GM23338 (cell line): ENCODE measurements around the gene FLYWCH1. TPM values are rescaled to one million over a fixed set of nuclear protein-coding genes. Genes with fewer than 3 reads are reported as not detected.

Experiments used
- ATAC-seq: fragments of 200-7000 bp; cut with Tn5 transposase; 3 replicates; pipeline ENCODE4 v1.9.1; 2020
- DNase-seq: peaks from one replicate; pipeline ENCODE4 v3.0.0-alpha.2; 2015; ENCODE audit warnings: low spot score
- H2AFZ ChIP-seq: fragments of 200-600 bp; sonication (generic); 2 replicates; pipeline ENCODE4 v1.8.0; 2016; ENCODE audit warnings: antibody characterized with exemption, mild to moderate bottlenecking, moderate library complexity
- H3F3A ChIP-seq: fragments of 200-600 bp; sonication (generic); replicated peaks from 2 replicates; pipeline ENCODE4 v1.8.0; 2017; ENCODE audit warnings: antibody characterized with exemption, mixed run types, low read depth
- H3K27ac ChIP-seq: fragments of 200-600 bp; sonication (generic); 2 replicates; pipeline ENCODE4 v1.6.1; 2016; ENCODE audit warnings: low read depth
- H3K27me3 ChIP-seq: fragments of 200-600 bp; sonication (generic); 2 replicates; pipeline ENCODE4 v1.8.0; 2016; ENCODE audit warnings: mild to moderate bottlenecking, mixed run types, moderate library complexity; ENCODE audit not compliant: insufficient read depth
- H3K36me3 ChIP-seq: fragments of 200-600 bp; sonication (generic); 2 replicates; pipeline ENCODE4 v1.8.0; 2016; ENCODE audit warnings: mild to moderate bottlenecking; ENCODE audit not compliant: insufficient read depth
- H3K4me1 ChIP-seq: fragments of 200-600 bp; sonication (generic); 2 replicates; pipeline ENCODE4 v1.8.0; 2016; ENCODE audit warnings: mild to moderate bottlenecking, moderate library complexity; ENCODE audit not compliant: insufficient read depth
- H3K4me2 ChIP-seq: fragments of 200-600 bp; sonication (generic); 2 replicates; pipeline ENCODE4 v1.7.1; 2017; ENCODE audit warnings: mixed run types
- H3K4me3 ChIP-seq: fragments of 200-600 bp; sonication (generic); 2 replicates; pipeline ENCODE4 v1.6.1; 2016; ENCODE audit warnings: mixed run types
- H3K79me2 ChIP-seq: fragments of 200-600 bp; sonication (generic); replicated peaks from 2 replicates; pipeline ENCODE4 v1.8.0; 2017; ENCODE audit warnings: mild to moderate bottlenecking; ENCODE audit not compliant: insufficient read depth
- H3K9me2 ChIP-seq: fragments of 200-600 bp; sonication (generic); 2 replicates; pipeline ENCODE4 v1.8.0; 2017; ENCODE audit not compliant: insufficient read depth
- H4K20me1 ChIP-seq: fragments of 200-600 bp; sonication (generic); replicated peaks from 2 replicates; pipeline ENCODE4 v1.8.0; 2017; ENCODE audit warnings: mild to moderate bottlenecking; ENCODE audit not compliant: insufficient read depth
- H3K27ac Mint-ChIP-seq: 2 replicates; pipeline ENCODE4 v1.8.0; 2020; ENCODE audit warnings: inconsistent platforms, mild to moderate bottlenecking, moderate library complexity, mixed read lengths
- H3K27me3 Mint-ChIP-seq: 3 replicates; pipeline ENCODE4 v1.8.0; 2022; ENCODE audit warnings: low read depth, mild to moderate bottlenecking, moderate library complexity, mixed read lengths, inconsistent platforms; ENCODE audit not compliant: insufficient read depth, poor library complexity
- H3K36me3 Mint-ChIP-seq: 3 replicates; pipeline ENCODE4 v1.8.0; 2021; ENCODE audit warnings: low read depth, mild to moderate bottlenecking, inconsistent platforms, moderate library complexity, mixed read lengths
- H3K4me1 Mint-ChIP-seq: 3 replicates; pipeline ENCODE4 v1.8.0; 2020; ENCODE audit warnings: mild to moderate bottlenecking, inconsistent platforms, mixed read lengths
- H3K4me3 Mint-ChIP-seq: 3 replicates; pipeline ENCODE4 v1.8.0; 2021; ENCODE audit warnings: moderate library complexity, mild to moderate bottlenecking, inconsistent platforms, mixed read lengths
- H3K9me3 Mint-ChIP-seq: 3 replicates; pipeline ENCODE4 v1.8.0; 2020; ENCODE audit warnings: moderate library complexity, mild to moderate bottlenecking, inconsistent platforms, mixed read lengths
- CREB1 ChIP-seq: fragments of 250-450 bp; sonication (Bioruptor Pico); IDR thresholded peaks from 2 replicates; pipeline ENCODE4 v1.5.0; 2020; ENCODE audit warnings: low read depth, mild to moderate bottlenecking, moderate library complexity
- EZH2 ChIP-seq: fragments of 200-600 bp; sonication (generic); IDR thresholded peaks from one replicate; pipeline ENCODE4 v1.8.0; 2017; ENCODE audit warnings: antibody characterized with exemption, mild to moderate bottlenecking, low read depth; ENCODE audit not compliant: unreplicated experiment
- EZH2phosphoT487 ChIP-seq: fragments of 200-600 bp; sonication (generic); IDR thresholded peaks from one replicate; pipeline ENCODE4 v1.8.1; 2018; ENCODE audit warnings: antibody characterized with exemption; ENCODE audit not compliant: unreplicated experiment
- JUNB ChIP-seq: IDR thresholded peaks from one replicate; pipeline ENCODE4 v1.6.1; 2016; ENCODE audit warnings: antibody characterized with exemption; ENCODE audit not compliant: unreplicated experiment
- NANOG ChIP-seq: IDR thresholded peaks from 2 replicates; pipeline ENCODE4 v1.6.1; 2016; ENCODE audit warnings: antibody characterized with exemption, borderline replicate concordance
- POLR2AphosphoS5 ChIP-seq: IDR thresholded peaks from 2 replicates; pipeline ENCODE4 v1.6.1; 2016; ENCODE audit warnings: antibody characterized with exemption, low read depth
- STAT1 ChIP-seq: IDR thresholded peaks from one replicate; pipeline ENCODE4 v1.6.1; 2016; ENCODE audit warnings: antibody characterized with exemption; ENCODE audit not compliant: unreplicated experiment
- ZNF114 ChIP-seq: fragments of 250-450 bp; sonication (Bioruptor Pico); IDR thresholded peaks from 2 replicates; pipeline ENCODE4 v1.5.0; 2020; ENCODE audit warnings: mild to moderate bottlenecking, moderate library complexity
- ZNF331 ChIP-seq: fragments of 250-450 bp; sonication (Bioruptor Pico); IDR thresholded peaks from 2 replicates; pipeline ENCODE4 v1.5.0; 2020; ENCODE audit warnings: low read depth, mild to moderate bottlenecking, moderate library complexity
- polyA plus RNA-seq: library from polyadenylated mRNA; unstranded; fragments of >200 nt; fragmentation: Nextera tagmentation; extraction: Ambion mirVana; gene quantifications from 2 replicates; pipeline ENCODE4 v1.2.1, GENCODE V29; 2016
- total RNA-seq: library from RNA; depleted of rRNA; stranded (reverse); fragments of >200 nt; shearing (Covaris generic); gene quantifications from 2 replicates; pipeline ENCODE4 v1.2.3, GENCODE V29; 2014
- TF ChIP-seq, protein P1 (sequence below): IDR thresholded peaks from one replicate; pipeline ENCODE4 v1.6.1; 2018; ENCODE audit warnings: antibody characterized with exemption; ENCODE audit not compliant: unreplicated experiment
- TF ChIP-seq, protein P2 (sequence below): fragments of 250-450 bp; sonication (Bioruptor Pico); IDR thresholded peaks from 2 replicates; pipeline ENCODE4 v1.5.0; 2020; ENCODE audit warnings: mild to moderate bottlenecking, moderate library complexity
- TF ChIP-seq, protein P3 (sequence below), 2 experiments: fragments of 200-600 bp in 1 of 2; sonication (generic) in 1 of 2; conservative IDR thresholded peaks; 2 replicates each; pipeline versions ENCODE4 v1.5.1 to v1.6.1; 2016 to 2017; ENCODE audit warnings: antibody characterized with exemption in 2 of 2, low read depth in 2 of 2, mild to moderate bottlenecking in 2 of 2, moderate library complexity in 1 of 2

FLYWCH1 gene
- total and polyA plus RNA-seq, 2 experiments from 2014 or later = 6.0 to 29.3 TPM

DNA sequence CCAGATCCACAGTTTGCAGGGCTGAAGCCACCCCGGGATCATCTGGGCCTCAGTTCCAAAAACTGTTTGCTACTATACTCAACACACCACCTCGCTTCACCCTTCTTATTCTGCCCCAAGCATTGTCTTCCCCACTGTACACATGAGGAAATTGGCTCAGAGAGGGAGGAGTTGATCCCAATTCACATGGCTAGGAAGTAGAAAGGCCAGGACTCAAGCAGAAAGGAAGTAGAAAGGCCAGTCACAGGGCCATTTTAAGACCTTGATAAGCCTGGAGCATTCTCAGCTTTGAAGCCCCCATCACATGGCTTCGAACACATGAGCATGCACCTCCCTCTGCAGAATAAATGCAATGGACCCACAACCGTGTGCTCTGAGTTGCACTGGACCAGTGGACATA, 46.1 kb upstream of the FLYWCH1 start (continued):
- TF ChIP-seq EZH2 (no peak), STAT1 (no peak), JUNB (no peak), NANOG (no peak), EZH2phosphoT487 (no peak), CREB1 (CRISPR knock-in tag) (no peak), ZNF114 (CRISPR knock-in tag) (no peak), POLR2AphosphoS5 (no peak)
- TF ChIP-seq, protein P1, sequence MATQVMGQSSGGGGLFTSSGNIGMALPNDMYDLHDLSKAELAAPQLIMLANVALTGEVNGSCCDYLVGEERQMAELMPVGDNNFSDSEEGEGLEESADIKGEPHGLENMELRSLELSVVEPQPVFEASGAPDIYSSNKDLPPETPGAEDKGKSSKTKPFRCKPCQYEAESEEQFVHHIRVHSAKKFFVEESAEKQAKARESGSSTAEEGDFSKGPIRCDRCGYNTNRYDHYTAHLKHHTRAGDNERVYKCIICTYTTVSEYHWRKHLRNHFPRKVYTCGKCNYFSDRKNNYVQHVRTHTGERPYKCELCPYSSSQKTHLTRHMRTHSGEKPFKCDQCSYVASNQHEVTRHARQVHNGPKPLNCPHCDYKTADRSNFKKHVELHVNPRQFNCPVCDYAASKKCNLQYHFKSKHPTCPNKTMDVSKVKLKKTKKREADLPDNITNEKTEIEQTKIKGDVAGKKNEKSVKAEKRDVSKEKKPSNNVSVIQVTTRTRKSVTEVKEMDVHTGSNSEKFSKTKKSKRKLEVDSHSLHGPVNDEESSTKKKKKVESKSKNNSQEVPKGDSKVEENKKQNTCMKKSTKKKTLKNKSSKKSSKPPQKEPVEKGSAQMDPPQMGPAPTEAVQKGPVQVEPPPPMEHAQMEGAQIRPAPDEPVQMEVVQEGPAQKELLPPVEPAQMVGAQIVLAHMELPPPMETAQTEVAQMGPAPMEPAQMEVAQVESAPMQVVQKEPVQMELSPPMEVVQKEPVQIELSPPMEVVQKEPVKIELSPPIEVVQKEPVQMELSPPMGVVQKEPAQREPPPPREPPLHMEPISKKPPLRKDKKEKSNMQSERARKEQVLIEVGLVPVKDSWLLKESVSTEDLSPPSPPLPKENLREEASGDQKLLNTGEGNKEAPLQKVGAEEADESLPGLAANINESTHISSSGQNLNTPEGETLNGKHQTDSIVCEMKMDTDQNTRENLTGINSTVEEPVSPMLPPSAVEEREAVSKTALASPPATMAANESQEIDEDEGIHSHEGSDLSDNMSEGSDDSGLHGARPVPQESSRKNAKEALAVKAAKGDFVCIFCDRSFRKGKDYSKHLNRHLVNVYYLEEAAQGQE = no peak

GRCh38 chr16:2866431-2866830, 45.3 kb upstream of the FLYWCH1 start:
- ATAC-seq = no peak
- Histone ChIP-seq H2AFZ (no peak overlapping the region), H3K79me2 (no peaks in the 10 kb centered on the region), H3K4me2 (no peak overlapping the region), H3F3A (no peaks in the 10 kb centered on the region), H4K20me1 (no peaks in the 10 kb centered on the region), H3K4me3 (no peak overlapping the region), H3K36me3 (no peaks in the 10 kb centered on the region), H3K27me3 (peaks cover 56% of the 10 kb centered on the region), H3K4me1 (peaks cover 5% of the 10 kb centered on the region; the same call in 1 of the 2 replicates), H3K27ac (no peak overlapping the region), H3K9me2 (no peaks in the 10 kb centered on the region; the same call in 1 of the 2 replicates)
- H3K4me1 Mint-ChIP-seq = no peaks in the 10 kb centered on the region
- peaks cover 1% of the 10 kb centered on the region; the same call in 1 of the 3 replicates for H3K9me3 Mint-ChIP-seq
- no peak overlapping the region for H3K27ac Mint-ChIP-seq
- no peaks in the 10 kb centered on the region for H3K36me3 Mint-ChIP-seq
- no peak for DNase-seq
- H3K27me3 Mint-ChIP-seq = peaks cover 25% of the 10 kb centered on the region
- no peak overlapping the region for H3K4me3 Mint-ChIP-seq
- TF ChIP-seq ZNF114 (CRISPR knock-in tag) (no peak), ZNF331 (CRISPR knock-in tag) (no peak), EZH2 (no peak), POLR2AphosphoS5 (no peak), CREB1 (CRISPR knock-in tag) (no peak), NANOG (no peak), EZH2phosphoT487 (no peak), JUNB (no peak)
- TF ChIP-seq, protein P2, sequence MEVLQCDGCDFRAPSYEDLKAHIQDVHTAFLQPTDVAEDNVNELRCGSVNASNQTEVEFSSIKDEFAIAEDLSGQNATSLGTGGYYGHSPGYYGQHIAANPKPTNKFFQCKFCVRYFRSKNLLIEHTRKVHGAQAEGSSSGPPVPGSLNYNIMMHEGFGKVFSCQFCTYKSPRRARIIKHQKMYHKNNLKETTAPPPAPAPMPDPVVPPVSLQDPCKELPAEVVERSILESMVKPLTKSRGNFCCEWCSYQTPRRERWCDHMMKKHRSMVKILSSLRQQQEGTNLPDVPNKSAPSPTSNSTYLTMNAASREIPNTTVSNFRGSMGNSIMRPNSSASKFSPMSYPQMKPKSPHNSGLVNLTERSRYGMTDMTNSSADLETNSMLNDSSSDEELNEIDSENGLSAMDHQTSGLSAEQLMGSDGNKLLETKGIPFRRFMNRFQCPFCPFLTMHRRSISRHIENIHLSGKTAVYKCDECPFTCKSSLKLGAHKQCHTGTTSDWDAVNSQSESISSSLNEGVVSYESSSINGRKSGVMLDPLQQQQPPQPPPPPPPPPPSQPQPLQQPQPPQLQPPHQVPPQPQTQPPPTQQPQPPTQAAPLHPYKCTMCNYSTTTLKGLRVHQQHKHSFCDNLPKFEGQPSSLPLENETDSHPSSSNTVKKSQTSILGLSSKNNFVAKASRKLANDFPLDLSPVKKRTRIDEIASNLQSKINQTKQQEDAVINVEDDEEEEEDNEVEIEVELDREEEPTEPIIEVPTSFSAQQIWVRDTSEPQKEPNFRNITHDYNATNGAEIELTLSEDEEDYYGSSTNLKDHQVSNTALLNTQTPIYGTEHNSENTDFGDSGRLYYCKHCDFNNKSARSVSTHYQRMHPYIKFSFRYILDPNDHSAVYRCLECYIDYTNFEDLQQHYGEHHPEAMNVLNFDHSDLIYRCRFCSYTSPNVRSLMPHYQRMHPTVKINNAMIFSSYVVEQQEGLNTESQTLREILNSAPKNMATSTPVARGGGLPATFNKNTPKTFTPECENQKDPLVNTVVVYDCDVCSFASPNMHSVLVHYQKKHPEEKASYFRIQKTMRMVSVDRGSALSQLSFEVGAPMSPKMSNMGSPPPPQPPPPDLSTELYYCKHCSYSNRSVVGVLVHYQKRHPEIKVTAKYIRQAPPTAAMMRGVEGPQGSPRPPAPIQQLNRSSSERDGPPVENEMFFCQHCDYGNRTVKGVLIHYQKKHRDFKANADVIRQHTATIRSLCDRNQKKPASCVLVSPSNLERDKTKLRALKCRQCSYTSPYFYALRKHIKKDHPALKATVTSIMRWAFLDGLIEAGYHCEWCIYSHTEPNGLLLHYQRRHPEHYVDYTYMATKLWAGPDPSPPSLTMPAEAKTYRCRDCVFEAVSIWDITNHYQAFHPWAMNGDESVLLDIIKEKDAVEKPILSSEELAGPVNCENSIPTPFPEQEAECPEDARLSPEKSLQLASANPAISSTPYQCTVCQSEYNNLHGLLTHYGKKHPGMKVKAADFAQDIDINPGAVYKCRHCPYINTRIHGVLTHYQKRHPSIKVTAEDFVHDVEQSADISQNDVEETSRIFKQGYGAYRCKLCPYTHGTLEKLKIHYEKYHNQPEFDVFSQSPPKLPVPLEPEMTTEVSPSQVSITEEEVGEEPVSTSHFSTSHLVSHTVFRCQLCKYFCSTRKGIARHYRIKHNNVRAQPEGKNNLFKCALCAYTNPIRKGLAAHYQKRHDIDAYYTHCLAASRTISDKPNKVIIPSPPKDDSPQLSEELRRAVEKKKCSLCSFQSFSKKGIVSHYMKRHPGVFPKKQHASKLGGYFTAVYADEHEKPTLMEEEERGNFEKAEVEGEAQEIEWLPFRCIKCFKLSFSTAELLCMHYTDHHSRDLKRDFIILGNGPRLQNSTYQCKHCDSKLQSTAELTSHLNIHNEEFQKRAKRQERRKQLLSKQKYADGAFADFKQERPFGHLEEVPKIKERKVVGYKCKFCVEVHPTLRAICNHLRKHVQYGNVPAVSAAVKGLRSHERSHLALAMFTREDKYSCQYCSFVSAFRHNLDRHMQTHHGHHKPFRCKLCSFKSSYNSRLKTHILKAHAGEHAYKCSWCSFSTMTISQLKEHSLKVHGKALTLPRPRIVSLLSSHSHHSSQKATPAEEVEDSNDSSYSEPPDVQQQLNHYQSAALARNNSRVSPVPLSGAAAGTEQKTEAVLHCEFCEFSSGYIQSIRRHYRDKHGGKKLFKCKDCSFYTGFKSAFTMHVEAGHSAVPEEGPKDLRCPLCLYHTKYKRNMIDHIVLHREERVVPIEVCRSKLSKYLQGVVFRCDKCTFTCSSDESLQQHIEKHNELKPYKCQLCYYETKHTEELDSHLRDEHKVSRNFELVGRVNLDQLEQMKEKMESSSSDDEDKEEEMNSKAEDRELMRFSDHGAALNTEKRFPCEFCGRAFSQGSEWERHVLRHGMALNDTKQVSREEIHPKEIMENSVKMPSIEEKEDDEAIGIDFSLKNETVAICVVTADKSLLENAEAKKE (CRISPR knock-in tag) = no peak
- TF ChIP-seq, protein P3, sequence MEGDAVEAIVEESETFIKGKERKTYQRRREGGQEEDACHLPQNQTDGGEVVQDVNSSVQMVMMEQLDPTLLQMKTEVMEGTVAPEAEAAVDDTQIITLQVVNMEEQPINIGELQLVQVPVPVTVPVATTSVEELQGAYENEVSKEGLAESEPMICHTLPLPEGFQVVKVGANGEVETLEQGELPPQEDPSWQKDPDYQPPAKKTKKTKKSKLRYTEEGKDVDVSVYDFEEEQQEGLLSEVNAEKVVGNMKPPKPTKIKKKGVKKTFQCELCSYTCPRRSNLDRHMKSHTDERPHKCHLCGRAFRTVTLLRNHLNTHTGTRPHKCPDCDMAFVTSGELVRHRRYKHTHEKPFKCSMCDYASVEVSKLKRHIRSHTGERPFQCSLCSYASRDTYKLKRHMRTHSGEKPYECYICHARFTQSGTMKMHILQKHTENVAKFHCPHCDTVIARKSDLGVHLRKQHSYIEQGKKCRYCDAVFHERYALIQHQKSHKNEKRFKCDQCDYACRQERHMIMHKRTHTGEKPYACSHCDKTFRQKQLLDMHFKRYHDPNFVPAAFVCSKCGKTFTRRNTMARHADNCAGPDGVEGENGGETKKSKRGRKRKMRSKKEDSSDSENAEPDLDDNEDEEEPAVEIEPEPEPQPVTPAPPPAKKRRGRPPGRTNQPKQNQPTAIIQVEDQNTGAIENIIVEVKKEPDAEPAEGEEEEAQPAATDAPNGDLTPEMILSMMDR (conservative IDR thresholded peaks at IDR 0.05; ENCODE audit: low read depth in 2 of 2) = no peak
